Activated naive CD4-positive, alpha-beta T cell treated with anti-CD3 and anti-CD28 coated beads, Interleukin-2, amount 50 U/mL, for 72 hours (primary cell): ENCODE results near the gene THTPA. TPM values are rescaled to one million over a fixed set of nuclear protein-coding genes. Genes with fewer than 3 reads are reported as not detected.
"Not testable (repeated sequence)": the region's sequence is repeated elsewhere in the genome, so short reads cannot be mapped to it uniquely, and the experiment has no call there.

Experiments used
- ATAC-seq, 2 donors: fragments of 150-1000 bp; cut with Tn5 transposase; 2 replicates each; pipeline ENCODE4 v1.10.0; 2021; ENCODE audit warnings: mild to moderate bottlenecking in 2 of 2, moderate library complexity in 2 of 2
- DNase-seq, 2 donors: peaks; one replicate each; pipeline ENCODE4 v3.0.0; 2021 to 2022; ENCODE audit warnings: low spot score in 2 of 2
- H3K27ac Mint-ChIP-seq, 2 donors: one replicate each; pipeline ENCODE4 v1.8.0; 2022; ENCODE audit warnings: mild to moderate bottlenecking in 2 of 2, mixed read lengths in 2 of 2
- H3K36me3 Mint-ChIP-seq, 2 donors: one replicate each; pipeline ENCODE4 v1.8.0; 2022; ENCODE audit warnings: mixed read lengths in 2 of 2
- H3K9me3 Mint-ChIP-seq, 2 donors: one replicate each; pipeline ENCODE4 v1.8.0; 2022; ENCODE audit warnings: mixed read lengths in 2 of 2
- total RNA-seq, 2 donors: library from RNA; stranded (reverse); gene quantifications; one replicate each; pipeline ENCODE4 v1.2.3, GENCODE V29; 2022

The THTPA gene
- total RNA-seq, 2 donors from 2014 or later, result 5.9 to 6.5 TPM

- DNase-seq, result no peak
- no peak overlapping the region for H3K27ac Mint-ChIP-seq
- no peaks in the 10 kb centered on the region for H3K9me3 Mint-ChIP-seq
- H3K36me3 Mint-ChIP-seq, result no peaks in the 10 kb centered on the region
- ATAC-seq, result no peak
Observed at GRCh38 chr14:23529016-23529415, 27.1 kb upstream of the THTPA start.

- Mint-ChIP-seq H3K9me3 (no peaks in the 10 kb centered on the region), H3K36me3 (no peaks in the 10 kb centered on the region), H3K27ac (peak overlapping the region in 1 of 2 donors; percentile 31)
- no peak for ATAC-seq
- DNase-seq, result no peak
Observed at GRCh38 chr14:23530375-23531055, 25.6 kb upstream of the THTPA start.

- ATAC-seq (no peak), DNase-seq (no peak)
- no peaks in the 10 kb centered on the region for H3K36me3 Mint-ChIP-seq
- peak overlapping the region in 1 of 2 donors; percentile 70 for H3K27ac Mint-ChIP-seq
- no peaks in the 10 kb centered on the region for H3K9me3 Mint-ChIP-seq
Observed at GRCh38 chr14:23531391-23531790, 24.7 kb upstream of the THTPA start.

- DNase-seq, result no peak
- no peak for ATAC-seq
- no peaks in the 10 kb centered on the region for H3K9me3 Mint-ChIP-seq
- no peaks in the 10 kb centered on the region for H3K36me3 Mint-ChIP-seq
- no peak overlapping the region for H3K27ac Mint-ChIP-seq
Observed at GRCh38 chr14:23532658-23533057, 23.4 kb upstream of the THTPA start.

- no peak overlapping the region for H3K27ac Mint-ChIP-seq
- H3K9me3 Mint-ChIP-seq, result no peaks in the 10 kb centered on the region
- DNase-seq (no peak), ATAC-seq (no peak)
- H3K36me3 Mint-ChIP-seq, result no peaks in the 10 kb centered on the region
Observed at GRCh38 chr14:23533652-23534435, 22.2 kb upstream of the THTPA start.

- no peaks in the 10 kb centered on the region for H3K9me3 Mint-ChIP-seq
- DNase-seq (no peak), ATAC-seq (no peak)
- no peak overlapping the region for H3K27ac Mint-ChIP-seq
- no peaks in the 10 kb centered on the region for H3K36me3 Mint-ChIP-seq
Observed at GRCh38 chr14:23535943-23536342, 20.1 kb upstream of the THTPA start.

GRCh38 chr14:23536494-23536893, 19.6 kb upstream of the THTPA start:
- ATAC-seq (no peak), DNase-seq (no peak)
- Mint-ChIP-seq H3K9me3 (no peaks in the 10 kb centered on the region), H3K36me3 (no peaks in the 10 kb centered on the region), H3K27ac (no peak overlapping the region)

GRCh38 chr14:23536906-23537305, 19.2 kb upstream of the THTPA start:
- DNase-seq, H3K27ac Mint-ChIP-seq, H3K9me3 Mint-ChIP-seq, ATAC-seq, H3K36me3 Mint-ChIP-seq: not testable (repeated sequence)

GRCh38 chr14:23537351-23538049, 18.6 kb upstream of the THTPA start:
- DNase-seq (no peak), ATAC-seq (no peak)
- Mint-ChIP-seq H3K9me3 (no peaks in the 10 kb centered on the region), H3K36me3 (no peaks in the 10 kb centered on the region), H3K27ac (no peak overlapping the region)

- Mint-ChIP-seq H3K27ac (no peak overlapping the region), H3K36me3 (no peaks in the 10 kb centered on the region), H3K9me3 (no peaks in the 10 kb centered on the region)
- DNase-seq (no peak), ATAC-seq (no peak)
Observed at GRCh38 chr14:23538050-23538718, 17.9 kb upstream of the THTPA start.

GRCh38 chr14:23538785-23539184, 17.3 kb upstream of the THTPA start:
- no peak for ATAC-seq
- Mint-ChIP-seq H3K36me3 (no peaks in the 10 kb centered on the region), H3K9me3 (no peaks in the 10 kb centered on the region), H3K27ac (no peak overlapping the region)
- no peak for DNase-seq

GRCh38 chr14:23539248-23540140, 16.6 kb upstream of the THTPA start:
- peak in 1 of 2 donors; percentile 41 for DNase-seq
- peak; percentile 72 to 77 for ATAC-seq
- Mint-ChIP-seq H3K9me3 (no peaks in the 10 kb centered on the region), H3K36me3 (no peaks in the 10 kb centered on the region), H3K27ac (no peak overlapping the region)

GRCh38 chr14:23540141-23540469, 16.0 kb upstream of the THTPA start:
- no peaks in the 10 kb centered on the region for H3K9me3 Mint-ChIP-seq
- DNase-seq (no peak), ATAC-seq (no peak)
- H3K36me3 Mint-ChIP-seq, result no peaks in the 10 kb centered on the region
- no peak overlapping the region for H3K27ac Mint-ChIP-seq

- H3K9me3 Mint-ChIP-seq, result no peaks in the 10 kb centered on the region
- ATAC-seq, result no peak
- DNase-seq, result no peak
- H3K27ac Mint-ChIP-seq, result no peak overlapping the region
- H3K36me3 Mint-ChIP-seq, result no peaks in the 10 kb centered on the region
Observed at GRCh38 chr14:23542261-23542660, 13.8 kb upstream of the THTPA start.

- no peaks in the 10 kb centered on the region for H3K9me3 Mint-ChIP-seq
- ATAC-seq, result no peak
- no peak for DNase-seq
- H3K36me3 Mint-ChIP-seq, result no peaks in the 10 kb centered on the region
- no peak overlapping the region for H3K27ac Mint-ChIP-seq
Observed at GRCh38 chr14:23543403-23543802, 12.7 kb upstream of the THTPA start.
